Activated T-cell treated with anti-CD3 and anti-CD28 coated beads, Interleukin-2, amount 50 U/mL, for 48 hours (primary cell): ENCODE measurements around the gene GPR4.

Experiments used
- DNase-seq, 2 experiments: peaks; one replicate each; pipeline ENCODE4 v3.0.0-alpha.2; 2020

The GPR4 gene

GRCh38 chr19:45547211-45547770 is 54.7 kb downstream of the GPR4 start:
- no peak for DNase-seq

GRCh38 chr19:45542234-45542668 is 59.8 kb downstream of the GPR4 start:
- no peak for DNase-seq
